Measurements from ENCODE around the gene VTI1B. TPM values are rescaled to one million over a fixed set of nuclear protein-coding genes. Genes with fewer than 3 reads are reported as not detected.

VTI1B gene
- total and polyA plus RNA-seq, 4 donors, result 26.5 to 76.3 (median 28.9) TPM

DNA sequence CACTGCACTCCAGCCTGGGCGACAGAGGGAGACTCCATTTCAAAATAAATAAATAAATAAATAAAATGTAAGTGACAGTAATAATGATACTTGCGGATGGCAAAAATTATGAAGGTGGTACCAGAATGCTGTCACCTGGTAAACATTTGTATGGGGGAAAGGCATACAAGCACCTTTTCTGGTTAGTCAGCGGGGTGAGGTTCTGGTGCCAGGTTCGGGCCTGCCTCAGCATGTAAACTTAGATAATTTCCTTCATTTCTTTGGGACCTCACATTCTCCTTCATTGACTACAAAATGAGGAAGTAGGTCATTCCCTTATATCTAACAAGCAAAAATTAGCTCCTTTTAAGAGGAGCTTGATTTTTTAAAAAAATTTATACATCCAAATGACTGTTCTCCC lies 10.8 kb downstream of the VTI1B start:
- no peak for DNase-seq (ENCODE audit: low spot score)
- H3K4me3 ChIP-seq (ENCODE audit: low read depth in 1 of 3, low read length in 3 of 3), result no peak overlapping the region
- no peaks in the 10 kb centered on the region for H3K27me3 ChIP-seq (ENCODE audit: control insufficient read depth in 4 of 4, insufficient read depth in 4 of 4, low read length in 3 of 4)
- TF ChIP-seq, protein P1, sequence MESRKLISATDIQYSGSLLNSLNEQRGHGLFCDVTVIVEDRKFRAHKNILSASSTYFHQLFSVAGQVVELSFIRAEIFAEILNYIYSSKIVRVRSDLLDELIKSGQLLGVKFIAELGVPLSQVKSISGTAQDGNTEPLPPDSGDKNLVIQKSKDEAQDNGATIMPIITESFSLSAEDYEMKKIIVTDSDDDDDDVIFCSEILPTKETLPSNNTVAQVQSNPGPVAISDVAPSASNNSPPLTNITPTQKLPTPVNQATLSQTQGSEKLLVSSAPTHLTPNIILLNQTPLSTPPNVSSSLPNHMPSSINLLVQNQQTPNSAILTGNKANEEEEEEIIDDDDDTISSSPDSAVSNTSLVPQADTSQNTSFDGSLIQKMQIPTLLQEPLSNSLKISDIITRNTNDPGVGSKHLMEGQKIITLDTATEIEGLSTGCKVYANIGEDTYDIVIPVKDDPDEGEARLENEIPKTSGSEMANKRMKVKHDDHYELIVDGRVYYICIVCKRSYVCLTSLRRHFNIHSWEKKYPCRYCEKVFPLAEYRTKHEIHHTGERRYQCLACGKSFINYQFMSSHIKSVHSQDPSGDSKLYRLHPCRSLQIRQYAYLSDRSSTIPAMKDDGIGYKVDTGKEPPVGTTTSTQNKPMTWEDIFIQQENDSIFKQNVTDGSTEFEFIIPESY (IDR thresholded peaks at IDR 0.05), result no peak
- TF ChIP-seq, protein P2, sequence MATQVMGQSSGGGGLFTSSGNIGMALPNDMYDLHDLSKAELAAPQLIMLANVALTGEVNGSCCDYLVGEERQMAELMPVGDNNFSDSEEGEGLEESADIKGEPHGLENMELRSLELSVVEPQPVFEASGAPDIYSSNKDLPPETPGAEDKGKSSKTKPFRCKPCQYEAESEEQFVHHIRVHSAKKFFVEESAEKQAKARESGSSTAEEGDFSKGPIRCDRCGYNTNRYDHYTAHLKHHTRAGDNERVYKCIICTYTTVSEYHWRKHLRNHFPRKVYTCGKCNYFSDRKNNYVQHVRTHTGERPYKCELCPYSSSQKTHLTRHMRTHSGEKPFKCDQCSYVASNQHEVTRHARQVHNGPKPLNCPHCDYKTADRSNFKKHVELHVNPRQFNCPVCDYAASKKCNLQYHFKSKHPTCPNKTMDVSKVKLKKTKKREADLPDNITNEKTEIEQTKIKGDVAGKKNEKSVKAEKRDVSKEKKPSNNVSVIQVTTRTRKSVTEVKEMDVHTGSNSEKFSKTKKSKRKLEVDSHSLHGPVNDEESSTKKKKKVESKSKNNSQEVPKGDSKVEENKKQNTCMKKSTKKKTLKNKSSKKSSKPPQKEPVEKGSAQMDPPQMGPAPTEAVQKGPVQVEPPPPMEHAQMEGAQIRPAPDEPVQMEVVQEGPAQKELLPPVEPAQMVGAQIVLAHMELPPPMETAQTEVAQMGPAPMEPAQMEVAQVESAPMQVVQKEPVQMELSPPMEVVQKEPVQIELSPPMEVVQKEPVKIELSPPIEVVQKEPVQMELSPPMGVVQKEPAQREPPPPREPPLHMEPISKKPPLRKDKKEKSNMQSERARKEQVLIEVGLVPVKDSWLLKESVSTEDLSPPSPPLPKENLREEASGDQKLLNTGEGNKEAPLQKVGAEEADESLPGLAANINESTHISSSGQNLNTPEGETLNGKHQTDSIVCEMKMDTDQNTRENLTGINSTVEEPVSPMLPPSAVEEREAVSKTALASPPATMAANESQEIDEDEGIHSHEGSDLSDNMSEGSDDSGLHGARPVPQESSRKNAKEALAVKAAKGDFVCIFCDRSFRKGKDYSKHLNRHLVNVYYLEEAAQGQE (IDR thresholded peaks at IDR 0.05), result no peak
- TF ChIP-seq RXRA (IDR thresholded peaks at IDR 0.05), result no peak
- no peak for TF ChIP-seq MAX (IDR thresholded peaks at IDR 0.05)
- TF ChIP-seq SP1 (IDR thresholded peaks at IDR 0.05), result no peak
- TF ChIP-seq TAF1 (conservative IDR thresholded peaks at IDR 0.05), result no peak
- no peak for TF ChIP-seq EGR1 (IDR thresholded peaks at IDR 0.05; ENCODE audit: low read depth in 2 of 2)
- TF ChIP-seq FOXA2 (IDR thresholded peaks at IDR 0.05), result no peak
- TF ChIP-seq YY1 (IDR thresholded peaks at IDR 0.05), result no peak
- no peak for TF ChIP-seq FOXA1 (IDR thresholded peaks at IDR 0.05)
- no peak for TF ChIP-seq RAD21 (IDR thresholded peaks at IDR 0.05)
- TF ChIP-seq HNF4G (IDR thresholded peaks at IDR 0.05), result no peak
- TF ChIP-seq ATF3 (IDR thresholded peaks at IDR 0.05), result no peak
- no peak for TF ChIP-seq GABPA (IDR thresholded peaks at IDR 0.05 in 1 of 2, conservative IDR thresholded peaks at IDR 0.05 in 1 of 2)
- TF ChIP-seq, protein P3, sequence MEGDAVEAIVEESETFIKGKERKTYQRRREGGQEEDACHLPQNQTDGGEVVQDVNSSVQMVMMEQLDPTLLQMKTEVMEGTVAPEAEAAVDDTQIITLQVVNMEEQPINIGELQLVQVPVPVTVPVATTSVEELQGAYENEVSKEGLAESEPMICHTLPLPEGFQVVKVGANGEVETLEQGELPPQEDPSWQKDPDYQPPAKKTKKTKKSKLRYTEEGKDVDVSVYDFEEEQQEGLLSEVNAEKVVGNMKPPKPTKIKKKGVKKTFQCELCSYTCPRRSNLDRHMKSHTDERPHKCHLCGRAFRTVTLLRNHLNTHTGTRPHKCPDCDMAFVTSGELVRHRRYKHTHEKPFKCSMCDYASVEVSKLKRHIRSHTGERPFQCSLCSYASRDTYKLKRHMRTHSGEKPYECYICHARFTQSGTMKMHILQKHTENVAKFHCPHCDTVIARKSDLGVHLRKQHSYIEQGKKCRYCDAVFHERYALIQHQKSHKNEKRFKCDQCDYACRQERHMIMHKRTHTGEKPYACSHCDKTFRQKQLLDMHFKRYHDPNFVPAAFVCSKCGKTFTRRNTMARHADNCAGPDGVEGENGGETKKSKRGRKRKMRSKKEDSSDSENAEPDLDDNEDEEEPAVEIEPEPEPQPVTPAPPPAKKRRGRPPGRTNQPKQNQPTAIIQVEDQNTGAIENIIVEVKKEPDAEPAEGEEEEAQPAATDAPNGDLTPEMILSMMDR (IDR thresholded peaks at IDR 0.05; ENCODE audit: low read depth, low read length, missing input control), result no peak
- TF ChIP-seq HNF4A (conservative IDR thresholded peaks at IDR 0.05), result no peak
- no peak for TF ChIP-seq JUND (IDR thresholded peaks at IDR 0.05)
- TF ChIP-seq NR2F2 (IDR thresholded peaks at IDR 0.05), result no peak
- peaks cover 0 to 9% (median 8%) of the 10 kb centered on the region in 4 donors for H3K36me3 ChIP-seq (ENCODE audit: control insufficient read depth in 4 of 4, insufficient read depth in 3 of 4, low read depth in 1 of 4, low read length in 3 of 4)
- H3K4me1 ChIP-seq (ENCODE audit: control insufficient read depth in 4 of 4, insufficient read depth in 4 of 4, low read length in 3 of 4), result peaks cover 0 to 4% (median 0%) of the 10 kb centered on the region in 4 donors
- H3K27ac ChIP-seq (ENCODE audit: low read depth in 1 of 2, low read length in 2 of 2), result no peak overlapping the region
- 91% methylated on average over 4 of the region's 4 CpGs for WGBS
- H3K9me3 ChIP-seq (ENCODE audit: control insufficient read depth in 4 of 4, low read length in 3 of 4), result no peaks in the 10 kb centered on the region
- H3K9ac ChIP-seq (ENCODE audit: low read depth in 1 of 2, low read length in 2 of 2), result no peak overlapping the region
